Left cardiac atrium (tissue), 4 donors: ENCODE data around the gene RPS6KB2. TPM values are rescaled to one million over a fixed set of nuclear protein-coding genes. Genes with fewer than 3 reads are reported as not detected.
A peak's percentile ranks its signal among the peaks of the same experiment; 100 is the strongest.
"Not testable (repeated sequence)": the region's sequence is repeated elsewhere in the genome, so short reads cannot be mapped to it uniquely, and the experiment has no call there.

Experiments
- ATAC-seq, 2 donors: fragments of 200-7000 bp; cut with Tn5 transposase; one replicate each; pipeline ENCODE4 v1.9.1; 2020; ENCODE audit warnings: mild to moderate bottlenecking in 2 of 2, moderate library complexity in 2 of 2
- DNase-seq: peaks from one replicate; pipeline ENCODE4 v3.0.0-alpha.2; 2020
- intact Hi-C, 2 donors: fragments of 100-400 bp; cut with DNase I; formaldehyde crosslinking; loops; one replicate each; pipeline versions ENCODE4 v1.14.1 to v1.15.1; 2022 to 2023
- total RNA-seq, 2 donors: library from RNA; stranded (reverse); fragmentation: NEBNext Ultra II Directional; extraction: Animal tissue kit (Norgen Biotek cat#: 25700); gene quantifications; one replicate each; pipeline ENCODE4 v1.2.1, GENCODE V29; 2021
- donor health status: DM: no; HTN: yes; CAD: no.
- donor health status: DM: no; HTN: yes; CAD: no; lungs with severe emphysema.
- donor health status: DM: yes; HTN: yes; CAD: no.
- donor health status: Dilated cardiomyopathy.

Gene RPS6KB2
- total RNA-seq, 2 donors from 2014 or later, result 25.5 to 31.0 TPM

DNA sequence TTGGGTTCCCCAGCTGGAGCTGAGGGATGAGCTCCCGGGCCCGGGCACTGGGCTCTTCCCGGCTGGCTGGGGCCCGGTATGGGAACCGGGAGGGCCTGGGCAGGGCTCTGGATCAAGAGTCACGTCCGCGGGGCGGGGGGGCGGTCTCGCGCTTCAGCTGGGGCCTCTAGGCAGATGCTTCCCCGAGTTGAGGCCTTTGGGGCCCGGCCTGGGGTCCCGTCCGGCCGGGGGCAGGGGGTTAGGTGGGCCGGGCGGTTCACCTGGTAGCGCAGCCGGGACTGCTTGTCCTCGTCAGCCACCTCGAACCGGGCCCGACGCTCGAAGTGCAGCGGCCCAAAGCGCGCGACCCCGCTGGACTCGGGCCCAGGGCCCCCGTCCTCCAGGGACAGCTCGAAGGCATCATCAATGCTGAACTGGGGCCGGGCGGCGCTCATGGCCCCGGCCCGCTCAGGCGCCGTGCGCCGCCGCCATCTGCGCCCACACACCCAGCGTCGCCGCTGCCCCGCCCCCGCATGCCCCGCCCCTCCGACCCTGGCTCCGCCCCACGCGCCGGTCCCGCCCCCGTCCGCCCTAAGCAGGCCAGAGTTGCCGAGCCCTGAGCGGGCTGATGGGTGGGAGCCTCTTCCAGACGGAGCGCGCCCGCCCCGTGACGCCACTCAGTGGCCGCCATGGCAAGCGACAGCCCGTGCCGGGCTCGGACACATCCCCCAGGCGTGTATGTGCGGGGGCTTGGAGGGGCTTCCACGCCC is 40.6 kb downstream of the RPS6KB2 start, which contains the start of gene TMEM134:
Gene TMEM134, minus strand, starts transcription at position 493 of the 749 bp plus-strand sequence. Its CDS starts 59 bp downstream, at position 434.
- intact Hi-C loops, result loop anchor here in 1 of 2 donors (10.0 kb wide), 1 partner anchor 64 kb away; the partner anchor contains the start of genes PPP1CA and TBC1D10C
- peak; percentile 92 to 95 for ATAC-seq
- DNase-seq, result peak; percentile 93

DNA sequence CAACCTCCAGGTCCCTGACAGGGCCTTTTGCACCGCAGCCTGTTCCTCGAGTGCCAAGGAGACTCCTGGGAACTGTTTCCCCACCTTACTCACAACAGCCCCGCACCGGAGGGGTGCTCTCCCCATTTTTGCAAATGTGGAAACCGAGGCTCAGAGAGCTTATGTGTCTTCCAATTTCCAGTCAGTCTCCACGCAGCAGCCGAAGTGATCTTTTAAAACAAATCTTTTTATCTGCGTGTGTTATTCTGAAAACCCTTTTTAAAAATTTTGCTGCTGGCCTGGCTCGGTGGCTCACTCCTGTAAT is 41.2 kb downstream of the RPS6KB2 start:
- intact Hi-C loops, result loop anchor here in 1 of 2 donors (10.0 kb wide), 1 partner anchor 65 kb away; the partner anchor contains the start of genes PPP1CA and TBC1D10C
- no peak for DNase-seq
- ATAC-seq, result no peak

DNA sequence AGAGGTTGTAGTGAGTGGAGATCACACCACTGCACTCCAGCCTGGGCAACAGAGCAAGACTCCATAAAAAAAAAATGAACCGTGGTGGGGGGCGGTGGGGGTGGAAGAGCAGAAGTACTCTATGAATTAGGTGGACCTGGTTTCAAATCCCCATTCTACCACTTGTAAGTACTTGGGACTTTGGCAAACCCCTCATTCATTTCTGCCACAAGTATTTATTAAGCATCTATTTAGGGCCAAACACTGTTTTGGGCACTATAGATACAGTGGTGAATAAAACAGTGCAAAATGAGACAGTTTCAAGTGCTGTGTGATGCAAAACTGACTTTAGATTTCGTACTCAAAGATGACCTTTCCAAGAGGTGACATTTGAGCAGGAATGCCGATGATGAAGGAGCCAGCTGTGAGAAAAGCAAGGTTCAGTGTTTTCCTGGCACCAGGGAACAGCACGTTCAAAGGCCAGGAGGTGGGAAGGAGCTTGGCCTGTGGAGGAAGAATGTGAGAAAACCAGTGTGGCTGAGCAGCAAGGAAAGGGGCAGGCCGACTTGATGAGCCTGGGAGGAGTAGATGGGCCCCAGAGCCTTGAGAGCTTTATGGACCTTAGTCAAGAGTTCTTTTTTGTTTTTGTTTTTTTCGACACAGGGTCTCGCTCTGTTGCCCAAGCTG is 42.2 kb downstream of the RPS6KB2 start:
- intact Hi-C loops, result loop anchor here in 1 of 2 donors (5.0 kb wide), 1 partner anchor 68 kb away; the partner anchor contains the start of genes PPP1CA and TBC1D10C
- ATAC-seq, result no peak
- DNase-seq, result no peak

GRCh38 chr11:67472882-67473281 is 44.6 kb downstream of the RPS6KB2 start:
- no peak for DNase-seq
- intact Hi-C loops, result loop anchor here in 1 of 2 donors (5.0 kb wide), 1 partner anchor 71 kb away; the partner anchor contains the start of genes PPP1CA and TBC1D10C
- no peak for ATAC-seq

DNA sequence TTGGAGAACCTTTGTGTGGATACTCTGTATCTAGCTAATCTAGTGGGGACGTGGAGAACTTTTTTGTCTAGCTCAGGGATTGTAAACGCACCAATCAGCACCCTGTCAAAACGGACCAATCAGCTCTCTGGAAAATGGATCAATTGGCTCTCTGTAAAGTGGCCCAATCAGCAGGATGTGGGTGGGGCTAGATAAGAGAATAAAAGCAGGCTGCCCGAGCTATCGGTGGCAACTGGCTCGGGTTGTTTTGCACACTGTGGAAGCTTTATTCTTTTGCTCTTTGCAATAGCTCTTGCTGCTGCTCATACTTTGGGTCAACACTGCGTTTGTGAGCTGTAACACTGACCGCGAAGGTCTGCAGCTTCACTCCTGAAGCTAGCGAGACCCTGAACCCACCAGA is 48.4 kb downstream of the RPS6KB2 start:
- ATAC-seq, intact Hi-C loops, DNase-seq: not testable (repeated sequence)

DNA sequence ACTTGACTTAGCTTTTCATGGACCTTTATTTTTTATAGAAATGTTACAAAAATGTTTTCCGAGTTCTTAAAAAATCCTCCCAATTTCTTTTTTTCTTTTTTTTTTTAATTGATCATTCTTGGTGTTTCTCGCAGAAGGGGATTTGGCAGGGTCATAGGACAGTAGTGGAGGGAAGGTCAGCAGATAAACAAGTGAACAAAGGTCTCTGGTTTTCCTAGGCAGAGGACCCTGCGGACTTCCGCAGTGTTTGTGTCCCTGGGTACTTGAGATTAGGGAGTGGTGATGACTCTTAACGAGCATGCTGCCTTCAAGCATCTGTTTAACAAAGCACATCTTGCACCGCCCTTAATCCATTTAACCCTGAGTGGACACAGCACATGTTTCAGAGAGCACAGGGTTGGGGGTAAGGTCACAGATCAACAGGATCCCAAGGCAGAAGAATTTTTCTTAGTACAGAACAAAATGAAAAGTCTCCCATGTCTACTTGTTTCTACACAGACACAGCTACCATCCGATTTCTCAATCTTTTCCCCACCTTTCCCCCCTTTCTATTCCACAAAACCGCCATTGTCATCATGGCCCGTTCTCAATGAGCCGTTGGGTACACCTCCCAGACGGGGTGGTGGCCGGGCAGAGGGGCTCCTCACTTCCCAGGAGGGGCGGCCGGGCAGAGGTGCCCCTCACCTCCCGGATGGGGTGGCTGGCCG is 49.2 kb downstream of the RPS6KB2 start:
- intact Hi-C loops, DNase-seq, ATAC-seq: not testable (repeated sequence)

DNA sequence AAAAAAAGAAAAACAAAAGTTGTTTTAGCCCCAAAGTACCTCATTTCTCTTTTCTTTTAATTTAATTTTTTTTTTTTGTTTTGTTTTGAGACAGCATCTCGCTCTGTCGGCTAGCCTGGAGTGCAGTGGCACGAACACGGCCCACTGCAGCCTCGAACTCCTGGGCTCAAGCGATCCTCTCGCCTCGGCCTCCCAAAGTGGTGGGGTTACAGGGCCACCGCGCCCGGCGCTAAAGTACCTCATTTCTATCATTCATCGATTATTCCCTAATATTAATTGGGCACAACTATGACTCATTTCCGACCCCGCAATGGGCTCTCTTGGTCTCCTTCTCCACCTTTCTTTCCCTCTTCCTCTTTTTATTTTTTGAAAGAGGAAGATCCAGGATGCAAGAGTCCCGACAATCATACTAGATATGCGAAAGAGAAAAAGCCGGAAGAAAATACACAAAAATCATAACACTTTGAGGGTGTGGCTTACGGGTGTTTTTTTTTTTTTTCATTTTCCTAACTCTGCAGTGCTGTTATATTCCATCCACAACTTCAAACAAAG is 54.1 kb downstream of the RPS6KB2 start:
- no peak for DNase-seq
- intact Hi-C loops, result no loop called here
- ATAC-seq, result peak; percentile 6 to 14

GRCh38 chr11:67482827-67483798 is 54.8 kb downstream of the RPS6KB2 start, which contains the start of gene AIP:
TSS of gene AIP (plus strand) at chr11:67483026. CDS start at chr11:67483159, 133 bp downstream.
- ATAC-seq, result peak; percentile 98
- intact Hi-C loops, result no loop called here
- DNase-seq, result peak; percentile 98

GRCh38 chr11:67483831-67484665 is 55.8 kb downstream of the RPS6KB2 start:
- intact Hi-C loops, result no loop called here
- DNase-seq, result no peak
- ATAC-seq, result no peak

DNA sequence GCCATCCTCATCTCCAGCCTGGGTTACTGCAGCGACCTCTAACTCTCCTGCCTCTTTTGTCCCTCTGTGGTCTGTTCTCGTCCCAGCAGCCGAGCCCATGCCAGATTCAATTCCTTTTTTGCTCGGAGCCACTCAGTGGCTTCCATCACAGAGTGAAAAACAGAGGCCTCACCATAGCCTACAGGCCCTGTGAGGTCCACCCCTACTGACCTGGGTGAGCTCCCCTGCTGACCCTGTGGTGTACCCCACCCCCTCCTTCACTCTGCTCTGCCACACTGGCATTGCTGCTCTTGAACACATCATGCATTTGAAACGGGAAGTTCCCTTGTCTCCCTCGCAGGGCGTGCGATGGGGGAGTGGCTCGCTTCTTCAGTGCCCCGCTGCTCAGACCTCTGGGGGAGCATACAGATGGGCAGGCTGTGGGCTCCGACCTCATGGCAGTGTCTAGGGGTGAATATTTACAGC is 56.6 kb downstream of the RPS6KB2 start:
- intact Hi-C loops, result no loop called here
- no peak for DNase-seq
- ATAC-seq, result no peak

Other genes starting within 250 kb of the RPS6KB2 start
- 10 to 100 TPM; 51.6 to 52.6 TPM for gene GRK2, start 162.0 kb upstream of the RPS6KB2 start, total RNA-seq
- 10 to 100 TPM; 22.1 to 22.6 TPM for gene ANKRD13D, start 139.2 kb upstream of the RPS6KB2 start, total RNA-seq
- 10 to 100 TPM; 18.1 to 22.2 TPM for gene SSH3, start 125.0 kb upstream of the RPS6KB2 start, total RNA-seq
- 10 to 100 TPM; 54.5 to 59.3 TPM for gene POLD4, start 74.9 kb upstream of the RPS6KB2 start, total RNA-seq
- gene CLCF1, start 54.9 kb upstream of the RPS6KB2 start, total RNA-seq, result 1 to 10 TPM; 1.1 to 4.6 TPM
- gene RAD9A, start 36.5 kb upstream of the RPS6KB2 start, total RNA-seq, result 1 to 10 TPM; 6.2 to 9.0 TPM
- gene PPP1CA, start 26.6 kb upstream of the RPS6KB2 start, total RNA-seq, result 10 to 100 TPM; 86.7 to 94.1 TPM
- 1 to 10 TPM; 2.4 to 2.8 TPM for gene TBC1D10C, start 24.4 kb upstream of the RPS6KB2 start, total RNA-seq
- 10 to 100 TPM in 1 of 2 donors, 1 to 10 TPM in 1; 6.6 to 11.9 TPM for gene CARNS1, start 12.8 kb upstream of the RPS6KB2 start, total RNA-seq
- gene PTPRCAP, start 9.2 kb downstream of the RPS6KB2 start, total RNA-seq, result 1 to 10 TPM; 1.8 to 4.7 TPM
- gene CORO1B, start 15.0 kb downstream of the RPS6KB2 start, total RNA-seq, result 10 to 100 TPM; 35.4 to 40.7 TPM
- not detected for gene GPR152, start 24.2 kb downstream of the RPS6KB2 start, total RNA-seq
- 1 to 10 TPM; 1.2 to 1.3 TPM for gene CABP4, start 26.9 kb downstream of the RPS6KB2 start, total RNA-seq
- gene TMEM134, start 40.8 kb downstream of the RPS6KB2 start, total RNA-seq, result 10 to 100 TPM; 50.5 to 58.1 TPM
- 10 to 100 TPM; 50.5 to 51.2 TPM for gene AIP, start 54.5 kb downstream of the RPS6KB2 start, total RNA-seq
- 10 to 100 TPM; 27.7 to 34.7 TPM for gene PITPNM1, start 76.9 kb downstream of the RPS6KB2 start, total RNA-seq
- gene CDK2AP2, start 79.7 kb downstream of the RPS6KB2 start, total RNA-seq, result 10 to 100 TPM; 44.8 to 60.9 TPM
- not detected for gene CABP2, start 95.0 kb downstream of the RPS6KB2 start, total RNA-seq
- gene GSTP1, start 155.3 kb downstream of the RPS6KB2 start, total RNA-seq, result 100 to 1,000 TPM; 314 to 337 TPM
- gene NDUFV1, start 178.4 kb downstream of the RPS6KB2 start, total RNA-seq, result 100 to 1,000 TPM; 422 to 434 TPM
- gene NUDT8, start 201.4 kb downstream of the RPS6KB2 start, total RNA-seq, result 10 to 100 TPM; 60.1 to 61.7 TPM
- not detected for gene TBX10, start 211.3 kb downstream of the RPS6KB2 start, total RNA-seq
- gene ACY3, start 222.2 kb downstream of the RPS6KB2 start, total RNA-seq, result not detected
- not detected for gene ALDH3B2, start 246.1 kb downstream of the RPS6KB2 start, total RNA-seq